HG03439 (cell line): Measurements from ENCODE around the gene LDLRAD1.
"Not testable (repeated sequence)": the region's sequence is repeated elsewhere in the genome, so short reads cannot be mapped to it uniquely, and the experiment has no call there.

Experiments
- ATAC-seq: cut with Tn5 transposase; IDR thresholded peaks from one replicate; pipeline ENCODE4 v1.9.1; 2021; ENCODE audit warnings: mild to moderate bottlenecking, moderate library complexity; ENCODE audit not compliant: unreplicated experiment

LDLRAD1 gene, protein sequence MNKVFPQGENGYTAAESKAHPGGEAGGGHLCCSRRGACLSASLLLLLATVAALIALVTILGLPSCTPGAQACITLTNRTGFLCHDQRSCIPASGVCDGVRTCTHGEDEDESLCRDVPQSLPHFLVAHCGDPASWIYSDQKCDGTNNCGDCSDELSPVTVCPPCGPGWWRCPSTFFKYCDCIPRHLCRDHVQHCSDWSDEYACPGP

DNA sequence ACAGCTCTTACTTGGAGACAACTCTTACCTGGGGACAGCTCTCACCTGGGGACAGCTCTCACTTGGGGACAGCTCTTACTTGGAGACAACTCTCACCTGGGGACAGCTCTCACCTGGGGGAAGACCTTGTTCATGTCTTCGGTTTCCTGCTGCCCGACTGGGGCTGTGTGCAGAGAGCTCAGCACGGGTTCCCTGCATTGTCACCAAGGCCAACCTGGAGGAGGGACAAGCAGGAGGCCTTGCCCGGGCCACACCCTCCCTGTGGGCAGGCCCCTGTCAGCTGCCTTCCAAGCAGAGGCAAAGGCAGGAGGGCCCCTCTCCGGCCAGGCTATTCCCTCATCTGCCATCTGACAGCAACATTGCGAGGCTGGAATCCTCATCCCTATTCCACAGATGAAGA lies at the start of gene LDLRAD1:
Gene LDLRAD1 (minus strand): TSS at position 208 of the 400 bp plus-strand sequence. CDS start 74 bp downstream, at position 134.
- no peak for ATAC-seq

GRCh38 chr1:54064299-54064698 lies 46.3 kb upstream of the LDLRAD1 start:
- ATAC-seq, result no peak

- ATAC-seq, result no peak
These were observed 36.4 kb upstream of the LDLRAD1 start for GRCh38 chr1:54054438-54054749.

DNA sequence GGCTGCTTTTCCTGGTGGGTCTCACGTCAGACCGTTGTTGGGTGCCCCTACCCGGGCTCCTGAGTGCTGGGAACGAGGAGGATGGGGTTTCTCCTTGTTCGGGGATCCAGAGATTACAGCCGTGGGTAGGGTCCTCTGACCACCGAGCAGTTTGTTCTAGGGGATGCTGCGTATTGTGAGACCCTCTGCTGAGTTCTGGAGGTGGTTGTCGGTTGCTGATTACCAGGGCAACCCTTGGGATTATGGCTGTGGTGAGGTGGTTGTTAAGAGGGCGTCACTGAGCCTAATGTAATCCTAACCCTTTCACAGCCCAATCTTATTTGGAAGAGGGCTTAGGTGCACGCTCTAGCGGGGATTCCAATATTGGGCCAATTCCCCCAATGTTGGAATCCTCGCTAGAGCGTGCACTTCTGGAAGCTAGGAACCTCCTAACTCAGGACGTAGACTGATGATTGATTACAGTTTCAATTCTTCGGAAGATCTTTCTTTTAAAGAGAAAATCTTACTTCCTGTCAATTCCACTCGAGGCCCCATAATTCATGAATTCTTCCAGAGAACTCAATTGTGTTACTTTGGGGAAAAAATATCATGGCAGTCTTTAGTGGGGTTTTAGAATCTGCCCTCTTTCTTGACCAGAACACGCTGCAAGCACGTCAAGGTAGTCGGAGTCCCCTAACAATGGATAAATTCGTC lies 35.9 kb upstream of the LDLRAD1 start:
- no peak for ATAC-seq

DNA sequence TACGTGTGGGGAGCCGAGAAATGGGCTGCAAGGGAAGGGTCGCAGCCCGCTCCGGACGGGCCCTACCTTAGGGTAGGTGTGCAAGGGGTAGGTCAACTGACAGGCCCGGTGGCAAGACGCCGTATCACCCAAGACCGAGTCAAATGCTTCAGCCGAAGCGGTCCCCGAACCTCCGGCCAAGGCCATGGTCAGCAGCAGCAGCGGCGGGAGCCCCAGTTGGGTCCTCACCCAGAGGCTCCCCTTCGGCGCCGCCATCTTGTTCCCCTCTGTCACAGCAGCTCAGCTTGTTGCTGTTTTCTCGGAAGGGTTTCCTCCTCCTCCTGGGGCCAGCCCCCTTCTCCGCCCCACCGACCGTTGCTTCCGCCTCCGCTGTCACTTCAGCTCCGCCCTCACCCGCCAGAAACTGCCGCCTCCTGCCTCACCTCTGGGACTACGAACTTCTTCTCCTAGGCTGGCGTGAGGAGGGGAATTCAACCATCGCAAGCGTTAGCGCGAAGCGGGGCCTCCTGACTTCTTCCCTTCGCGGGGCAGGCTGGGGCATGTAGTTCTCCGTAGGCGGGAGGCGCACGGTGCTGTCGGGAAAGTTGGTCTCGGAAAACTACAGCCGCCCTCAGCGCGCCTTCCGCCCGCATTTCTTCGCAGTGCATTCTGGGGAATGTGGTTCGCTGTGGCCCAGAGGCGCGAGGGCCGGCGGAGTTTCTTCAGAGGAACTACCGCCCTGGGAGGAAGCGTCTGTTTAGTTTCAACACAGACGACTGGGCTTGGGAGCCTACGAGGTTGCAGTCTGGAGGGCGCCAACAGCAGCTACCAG lies 35.2 kb upstream of the LDLRAD1 start, which contains the start of the genes TCEANC2 and TMEM59:
Gene TCEANC2 (plus strand): TSS at position 675 of the 811 bp plus-strand sequence. CDS start 815 bp downstream, outside the sequence.
Gene TMEM59 (minus strand): TSS at position 271 of the 811 bp plus-strand sequence. CDS start 16 bp downstream, at position 255.
- ATAC-seq, result peak; percentile 95

- ATAC-seq, result peak; percentile 17
These were observed 34.5 kb upstream of the LDLRAD1 start for GRCh38 chr1:54052431-54052933.

DNA sequence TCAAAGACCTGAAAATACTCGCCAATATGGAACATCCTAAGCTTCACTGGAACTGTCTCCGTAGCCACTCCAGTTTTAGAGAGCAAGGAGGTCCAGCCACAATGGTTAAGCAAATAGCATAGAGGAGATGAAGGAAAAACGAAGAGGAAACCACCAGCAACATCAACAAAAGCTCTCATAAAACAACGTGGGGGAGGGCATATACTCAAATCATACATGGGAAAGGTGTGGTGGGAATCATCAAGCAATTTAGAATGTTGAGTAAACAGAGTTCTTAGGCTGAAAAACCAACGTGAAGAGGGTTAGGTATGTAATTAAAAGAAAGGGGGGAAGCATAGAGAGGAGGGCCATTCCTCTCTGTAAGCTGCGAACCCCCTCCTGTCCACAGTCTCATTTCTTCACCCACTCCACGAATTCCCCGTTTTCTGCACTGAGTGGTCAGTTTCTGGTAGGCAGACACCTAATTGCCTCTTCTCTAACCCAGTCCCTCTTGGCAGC lies 34.0 kb upstream of the LDLRAD1 start:
- no peak for ATAC-seq

- not testable (repeated sequence) for ATAC-seq
These were observed 32.4 kb upstream of the LDLRAD1 start for GRCh38 chr1:54050435-54050834.

- ATAC-seq, result no peak
These were observed 29.7 kb upstream of the LDLRAD1 start for GRCh38 chr1:54047384-54048305.

GRCh38 chr1:54046671-54047383 lies 28.8 kb upstream of the LDLRAD1 start:
- no peak for ATAC-seq

- ATAC-seq, result no peak
These were observed 27.5 kb upstream of the LDLRAD1 start for GRCh38 chr1:54045496-54045895.

DNA sequence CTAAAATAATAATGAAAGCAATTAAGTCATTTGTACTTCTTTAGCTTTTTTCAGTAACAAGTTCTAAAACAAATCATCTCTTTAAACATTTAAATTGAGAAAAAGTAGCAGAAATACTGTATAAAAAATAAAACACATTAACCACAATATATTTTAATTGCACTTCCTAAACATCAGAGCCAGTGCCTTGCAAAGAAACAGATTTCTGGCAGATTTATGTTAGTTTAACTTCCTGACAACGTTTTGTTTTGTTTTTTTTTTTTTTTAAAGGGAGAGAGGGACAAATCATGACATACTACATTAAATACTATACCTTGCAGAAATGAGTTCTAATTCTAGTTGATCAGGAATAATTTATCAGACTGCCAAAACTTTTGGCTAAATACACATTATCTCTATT lies 23.8 kb upstream of the LDLRAD1 start:
- ATAC-seq, result no peak

- ATAC-seq, result no peak
These were observed 19.5 kb upstream of the LDLRAD1 start for GRCh38 chr1:54037476-54037875.

DNA sequence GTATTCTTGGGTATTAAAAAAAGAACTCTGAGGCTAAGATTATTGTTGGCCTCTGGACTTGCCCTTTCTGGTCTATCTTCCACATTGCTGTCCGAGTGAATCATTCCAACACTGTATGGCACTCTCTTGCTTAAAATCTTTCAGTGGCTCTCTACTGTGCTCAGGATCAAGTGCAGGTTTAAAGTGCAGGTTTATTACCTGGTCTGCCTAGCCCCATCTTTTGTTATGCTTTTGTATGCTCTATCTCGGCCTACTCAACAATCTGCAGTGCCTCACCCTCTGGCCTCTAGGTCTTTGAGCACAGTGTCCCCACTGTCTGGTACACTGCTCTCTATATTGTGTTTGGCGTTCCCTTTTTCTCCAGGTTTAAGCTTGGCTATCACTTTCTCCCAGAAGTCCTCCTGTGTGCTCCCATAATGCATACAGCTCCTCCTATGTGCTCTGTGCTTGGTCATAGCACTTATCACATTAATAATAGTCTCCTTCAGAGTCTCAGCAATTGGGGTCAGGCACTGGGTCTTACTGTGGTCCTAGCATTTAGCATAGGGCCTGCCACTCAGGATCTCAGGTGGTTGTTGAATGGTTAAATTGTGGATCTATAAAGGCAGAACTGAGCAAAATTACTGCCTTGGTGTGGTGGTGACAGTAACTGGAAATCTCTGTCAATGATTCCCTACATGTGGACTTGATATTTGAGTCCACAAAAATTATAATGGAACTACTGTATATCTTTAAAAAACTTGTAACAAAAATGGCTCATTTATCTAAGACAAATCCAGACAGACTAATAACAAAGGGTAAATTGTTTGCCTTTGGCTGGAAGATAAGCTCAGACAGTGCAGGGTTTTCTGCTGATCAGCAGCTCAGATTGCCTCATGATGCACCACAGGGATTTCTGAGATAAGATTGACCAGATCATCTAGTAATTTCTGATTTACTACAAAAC lies 10.6 kb upstream of the LDLRAD1 start:
- no peak for ATAC-seq

DNA sequence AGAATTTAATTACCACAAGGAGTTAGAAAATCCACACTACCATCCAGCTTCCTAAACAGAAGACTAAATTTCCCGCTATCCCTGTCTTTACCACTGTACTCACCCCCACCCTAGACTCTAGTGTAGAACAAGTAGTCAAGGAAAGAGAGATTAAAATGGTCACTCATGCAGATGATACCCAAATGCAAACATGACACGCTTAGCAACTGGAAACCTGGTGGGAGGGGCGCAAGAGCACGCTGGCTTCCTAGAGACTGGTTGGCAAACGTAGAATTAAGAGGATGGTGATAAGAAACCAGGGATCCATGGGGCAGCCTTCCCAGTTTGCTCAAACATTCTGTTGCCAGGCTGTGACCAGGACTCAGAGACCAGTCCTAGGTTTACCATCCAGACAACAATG lies 9.9 kb upstream of the LDLRAD1 start:
- ATAC-seq, result no peak

DNA sequence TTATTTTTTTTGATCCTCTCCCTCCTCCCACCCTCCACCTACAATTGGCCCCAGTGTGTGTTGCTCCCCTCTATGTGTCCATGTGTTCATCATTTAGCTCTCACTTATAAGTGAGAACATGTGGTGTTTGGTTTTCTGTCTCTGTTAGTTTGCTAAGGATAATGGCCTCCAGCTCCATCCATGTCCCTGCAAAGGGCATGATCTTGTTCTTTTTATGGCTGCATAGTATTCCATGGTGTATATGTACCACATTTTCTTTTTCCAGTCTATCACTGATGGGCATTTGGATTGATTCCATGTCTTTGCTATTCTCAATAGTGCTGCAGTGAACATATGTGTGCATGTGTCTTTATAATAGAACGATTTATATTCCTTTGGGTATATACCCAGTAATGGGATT lies 6.8 kb upstream of the LDLRAD1 start:
- not testable (repeated sequence) for ATAC-seq

GRCh38 chr1:54024358-54024757 lies 6.4 kb upstream of the LDLRAD1 start:
- ATAC-seq, result no peak

DNA sequence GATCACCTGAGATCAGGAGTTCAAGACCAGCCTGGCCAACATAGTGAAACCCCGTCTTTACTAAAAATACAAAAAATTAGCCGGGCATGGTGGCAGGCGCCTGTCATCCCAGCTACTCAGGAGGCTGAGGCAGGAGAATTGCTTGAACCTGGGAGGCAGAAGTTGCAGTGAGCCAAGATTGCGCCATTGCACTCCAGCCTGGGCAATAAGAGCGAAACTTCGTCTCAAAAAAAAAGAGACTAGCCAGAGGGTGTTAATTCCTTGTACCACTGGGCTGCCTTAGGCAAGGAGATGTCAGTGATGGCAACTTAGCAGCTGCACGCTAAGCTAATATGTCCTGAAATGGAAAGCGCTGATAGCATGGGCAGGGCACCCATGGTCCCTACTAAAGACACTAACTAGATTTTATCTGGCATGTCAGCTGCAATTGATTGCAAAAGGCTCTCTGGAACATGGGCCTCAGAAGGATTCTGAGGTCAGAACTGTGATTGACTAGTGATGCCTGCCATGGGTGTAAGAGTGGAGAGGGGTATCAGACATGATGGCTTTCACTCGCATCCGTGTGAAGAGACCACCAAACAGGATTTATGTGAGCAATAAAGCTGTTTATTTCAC lies 1.7 kb upstream of the LDLRAD1 start:
- ATAC-seq, result not testable (repeated sequence)
